Stimulated activated naive CD4-positive, alpha-beta T cell (primary cell): ENCODE data around the gene PARD3.

ENCODE experiments used
- DNase-seq, 6 experiments: peaks; one replicate each; lab custom pipeline; 2025; lab: John Stamatoyannopoulos, UW

Gene PARD3

DNA sequence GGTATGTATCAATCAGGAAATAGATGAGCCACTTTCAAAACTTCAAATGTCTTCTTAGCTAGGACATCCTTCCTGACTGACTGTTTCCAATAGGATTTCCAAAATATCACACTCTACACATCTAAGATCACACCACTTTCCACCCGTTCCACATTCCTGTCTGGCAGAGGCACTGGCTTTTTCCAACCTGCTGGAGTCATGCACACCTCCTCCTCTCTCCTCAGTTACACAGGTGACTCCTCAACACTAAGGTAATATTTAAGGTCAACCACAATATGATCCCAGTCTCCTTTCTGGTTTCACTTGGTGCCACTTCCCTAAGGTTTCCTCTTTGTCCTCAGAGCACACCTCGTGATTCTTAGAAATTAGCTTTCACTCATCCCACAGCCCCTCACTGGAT is 196.5 kb downstream of the PARD3 start:
- no peak for DNase-seq

DNA sequence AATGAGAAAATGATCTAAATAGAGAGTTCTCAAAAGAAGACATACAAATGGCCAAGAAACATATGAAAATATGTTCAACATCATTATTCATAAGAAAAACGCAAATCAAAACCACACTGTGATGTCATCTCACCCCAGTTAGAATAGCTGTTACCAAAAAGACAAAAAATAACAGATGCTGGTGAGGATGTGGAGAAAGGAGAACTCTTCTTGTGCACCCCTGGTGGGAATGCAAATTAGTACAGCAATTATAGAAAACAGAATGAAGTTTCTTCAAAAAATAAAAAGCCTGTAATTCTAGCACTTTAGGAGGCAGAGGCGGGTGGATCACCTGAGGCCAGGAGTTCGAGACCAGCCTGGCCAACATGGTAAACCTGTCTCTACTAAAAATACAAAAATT is 199.3 kb downstream of the PARD3 start:
- DNase-seq: no peak

DNA sequence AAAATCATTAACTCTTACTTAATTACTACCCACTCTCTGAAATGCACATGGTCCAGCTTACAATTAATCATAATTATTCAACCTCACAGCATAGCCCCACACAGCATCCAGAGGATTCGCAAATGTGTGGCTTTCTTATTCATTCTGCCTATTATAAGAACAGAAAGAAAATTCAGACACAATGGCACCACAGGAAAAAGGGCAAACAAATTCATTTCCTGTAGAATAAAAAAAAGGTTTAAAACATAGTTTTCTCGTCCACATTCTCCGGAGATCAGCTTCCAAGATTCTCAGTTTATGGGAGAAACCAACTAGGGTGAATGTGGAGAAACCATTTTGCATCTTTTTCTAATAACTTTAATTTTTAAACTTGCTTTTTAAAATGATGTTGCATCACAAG is 201.6 kb downstream of the PARD3 start:
- no peak for DNase-seq

DNA sequence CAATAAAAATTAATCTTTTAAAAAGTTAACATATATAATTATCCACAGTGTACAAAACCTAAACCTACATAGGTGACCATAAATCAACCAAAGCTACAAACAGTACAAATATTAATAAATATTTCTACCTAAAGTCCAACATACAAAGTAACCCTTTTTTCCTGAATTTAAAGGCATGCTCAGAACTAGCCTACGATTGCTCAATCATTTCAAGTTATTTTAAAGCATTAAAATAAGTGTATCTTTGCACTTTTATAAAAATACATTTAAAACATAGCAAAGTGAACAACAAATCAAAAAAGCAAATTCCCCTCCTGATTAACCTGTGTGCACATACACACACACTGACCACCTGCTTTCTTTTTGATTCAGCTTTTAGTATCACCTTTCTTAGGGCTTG is 202.2 kb downstream of the PARD3 start:
- no peak for DNase-seq

DNA sequence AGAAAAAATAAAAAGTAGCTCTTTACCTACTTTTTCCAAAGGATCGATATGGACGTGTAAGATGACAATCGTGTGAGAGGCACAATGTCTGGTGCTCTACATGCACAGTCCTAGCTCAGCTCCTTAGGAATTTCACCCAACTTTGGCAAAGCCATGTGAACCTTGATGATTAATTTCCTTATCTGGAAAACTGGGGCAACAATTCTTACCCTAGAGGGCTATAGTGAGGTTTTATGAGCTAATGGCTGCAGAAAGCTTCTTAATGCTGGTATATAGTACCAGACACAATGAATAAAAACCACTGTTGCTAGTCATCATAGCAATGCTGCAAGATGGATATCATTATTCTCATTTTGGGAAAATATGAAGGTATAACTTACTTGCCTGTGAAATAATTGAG is 202.7 kb downstream of the PARD3 start:
- no peak for DNase-seq

DNA sequence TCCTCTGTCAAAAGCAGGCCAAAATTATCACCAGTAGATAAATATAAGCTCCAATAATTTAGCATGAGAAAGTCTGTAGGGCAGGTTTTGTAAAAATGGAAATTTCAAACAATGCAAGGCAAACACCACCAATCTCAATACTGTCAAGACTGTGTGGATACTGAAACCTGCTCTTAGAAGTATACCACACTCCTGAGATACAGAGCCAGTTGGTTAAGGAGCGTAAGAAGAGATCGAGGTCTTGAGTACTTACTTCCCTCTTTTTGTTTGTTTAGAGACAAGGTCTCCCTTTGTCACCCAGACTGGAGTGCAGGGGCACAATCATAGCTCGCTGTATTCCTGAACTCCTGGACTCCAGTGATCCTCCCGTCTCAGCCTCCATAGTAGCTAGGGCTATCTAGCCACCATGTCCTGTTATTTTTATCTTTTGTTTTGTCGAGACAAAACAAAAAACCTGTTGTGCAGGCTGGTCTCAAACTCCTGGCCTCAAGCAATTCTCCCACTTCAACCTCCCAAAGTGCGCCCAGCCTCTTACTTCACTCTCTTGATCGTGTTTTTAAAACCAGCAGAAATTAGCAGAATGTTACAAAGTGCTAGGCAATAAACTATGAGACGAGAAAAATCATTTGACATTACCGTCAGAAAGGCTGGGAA is 205.7 kb downstream of the PARD3 start:
- DNase-seq: no peak

DNA sequence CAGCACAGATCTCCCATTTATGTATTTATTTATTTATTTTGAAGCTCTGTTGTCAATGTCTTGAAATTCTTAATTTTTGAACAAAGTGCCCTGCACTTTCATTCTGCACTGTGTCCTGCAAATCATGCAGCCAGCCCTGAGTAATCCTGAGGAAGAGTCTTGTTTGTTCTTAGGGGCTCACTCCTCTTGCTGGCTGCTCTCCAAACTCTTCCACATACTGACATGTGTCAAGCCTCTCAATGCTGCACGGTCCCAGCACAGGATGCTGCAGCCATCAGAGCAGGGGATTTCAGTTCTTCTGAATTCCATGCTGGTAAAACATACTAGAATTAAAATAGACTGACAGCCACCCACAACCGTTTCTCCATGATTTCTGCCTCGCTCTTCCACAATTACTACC is 207.2 kb downstream of the PARD3 start:
- DNase-seq: no peak

DNA sequence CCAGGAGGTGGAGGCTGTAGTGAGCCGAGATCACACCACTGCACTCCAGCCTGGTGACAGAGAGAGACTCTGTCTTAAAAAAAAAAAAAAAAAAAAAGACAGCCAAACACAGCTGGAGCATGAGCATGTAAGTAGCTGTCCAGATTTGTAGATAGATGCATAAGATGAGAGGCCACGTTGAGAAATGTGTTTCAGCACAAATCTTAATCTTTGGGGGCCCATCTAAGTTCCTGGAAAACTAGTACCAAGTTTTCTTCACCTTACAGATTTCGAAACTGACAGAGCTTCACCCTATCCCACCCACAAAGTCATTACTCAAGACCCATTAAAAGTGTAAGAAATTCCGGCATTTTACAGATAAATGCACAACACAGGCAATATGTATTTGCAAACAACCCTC is 208.2 kb downstream of the PARD3 start:
- DNase-seq: no peak

DNA sequence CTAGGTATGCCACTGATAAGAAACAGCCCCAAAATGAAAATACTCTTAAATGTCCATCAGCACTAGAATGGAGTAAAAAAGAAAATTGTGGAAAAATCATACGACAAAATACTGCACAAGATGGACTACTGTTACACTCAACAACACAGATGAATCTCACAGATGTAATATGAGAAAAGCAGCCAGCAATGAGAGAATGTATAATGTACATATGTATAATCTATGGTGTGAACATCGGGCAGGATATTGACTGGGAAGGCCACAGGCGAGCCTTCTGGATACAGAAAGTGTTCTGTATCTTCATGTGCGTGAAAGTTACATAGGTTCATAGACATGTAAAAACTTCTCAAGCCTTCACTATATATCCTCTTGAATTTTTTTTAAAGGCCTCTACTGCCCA is 212.6 kb downstream of the PARD3 start:
- DNase-seq: no peak

DNA sequence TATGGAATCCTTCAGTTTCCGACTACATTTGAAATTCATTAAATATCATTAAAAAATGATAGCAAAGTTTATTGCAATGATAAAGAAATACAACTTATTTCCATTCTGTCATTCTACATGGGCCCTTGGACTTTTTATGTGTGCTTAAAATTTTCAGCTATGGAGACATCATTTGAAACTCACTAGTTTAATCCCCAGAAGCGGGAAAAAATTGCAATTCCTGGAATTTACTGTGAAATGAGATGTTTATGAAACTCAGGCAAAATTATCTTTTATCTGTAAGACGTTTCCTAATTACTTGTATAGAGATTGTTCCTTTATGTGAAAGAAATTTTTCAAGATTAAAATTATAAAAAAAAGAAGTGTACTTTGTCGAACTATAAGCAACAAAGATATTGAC is 213.4 kb downstream of the PARD3 start:
- DNase-seq: no peak

DNA sequence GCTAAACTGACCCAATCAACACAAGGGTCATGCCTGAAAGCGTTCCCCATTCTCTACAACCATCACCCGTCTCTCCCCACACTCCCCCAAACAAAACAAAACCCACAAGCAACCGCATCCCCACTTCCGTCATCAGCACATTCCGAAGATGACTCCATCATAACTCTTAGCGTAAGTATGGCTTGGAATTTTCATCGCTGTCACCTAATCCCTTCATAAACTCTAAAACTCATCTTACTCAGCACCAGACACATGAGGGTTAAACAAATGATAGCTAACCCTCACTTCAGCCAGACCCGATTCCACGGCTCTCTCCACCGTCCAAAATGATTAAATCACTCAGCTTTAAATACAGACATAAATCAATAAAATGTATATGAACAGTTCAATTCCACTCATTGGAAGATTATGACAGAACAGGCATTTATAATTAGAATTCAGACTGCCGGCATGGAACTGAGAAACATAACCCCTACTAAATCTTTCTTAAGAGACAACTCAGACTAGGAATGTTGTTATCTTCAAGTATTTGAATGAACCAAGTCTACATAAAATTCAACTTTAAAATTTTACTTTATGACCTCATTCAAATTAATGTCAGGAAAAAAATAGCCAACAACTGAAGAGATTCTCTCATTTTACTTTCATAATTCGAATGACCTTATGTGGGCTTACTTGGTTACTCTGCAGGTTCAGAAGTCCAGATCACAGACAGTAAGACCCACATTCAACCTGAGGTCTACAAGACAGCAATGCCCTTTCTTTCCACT is 215.9 kb downstream of the PARD3 start:
- DNase-seq: no peak

DNA sequence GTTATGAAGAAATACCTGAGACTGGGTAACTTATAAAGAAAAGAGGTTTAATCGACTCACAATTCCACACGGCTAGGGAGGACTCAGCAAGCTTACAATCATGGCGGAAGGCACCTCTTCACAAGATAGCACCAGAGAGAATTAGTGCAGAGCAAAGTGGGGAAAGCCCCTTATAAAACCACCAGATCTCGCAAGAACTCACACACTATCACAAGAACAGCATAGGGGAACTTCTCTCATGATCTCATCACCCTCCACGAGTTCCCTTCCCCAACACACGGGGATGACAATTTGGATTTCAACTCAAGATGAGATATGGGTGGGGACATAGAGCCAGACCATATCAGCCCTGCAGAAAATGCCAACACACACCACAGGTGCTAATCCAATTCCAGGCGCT is 218.7 kb downstream of the PARD3 start:
- no peak for DNase-seq

DNA sequence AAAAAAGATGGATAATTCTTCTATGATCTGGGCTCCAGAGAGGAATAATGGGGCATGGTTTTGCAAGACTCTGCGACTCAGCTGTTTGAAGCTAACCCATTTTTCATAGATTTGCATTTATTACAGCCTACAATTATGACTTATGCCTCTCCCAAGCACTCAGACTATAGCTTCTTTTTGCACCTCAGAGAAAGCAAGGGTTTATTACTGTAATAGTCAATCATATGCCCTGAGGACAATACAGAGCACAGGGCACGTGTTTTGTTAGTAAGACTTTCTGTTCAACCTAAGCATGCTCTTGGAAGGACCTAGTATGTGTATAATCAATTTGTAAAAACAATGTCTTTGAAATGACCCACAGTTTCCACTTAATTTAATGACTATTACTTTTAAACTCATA is 221.2 kb downstream of the PARD3 start:
- DNase-seq: no peak

DNA sequence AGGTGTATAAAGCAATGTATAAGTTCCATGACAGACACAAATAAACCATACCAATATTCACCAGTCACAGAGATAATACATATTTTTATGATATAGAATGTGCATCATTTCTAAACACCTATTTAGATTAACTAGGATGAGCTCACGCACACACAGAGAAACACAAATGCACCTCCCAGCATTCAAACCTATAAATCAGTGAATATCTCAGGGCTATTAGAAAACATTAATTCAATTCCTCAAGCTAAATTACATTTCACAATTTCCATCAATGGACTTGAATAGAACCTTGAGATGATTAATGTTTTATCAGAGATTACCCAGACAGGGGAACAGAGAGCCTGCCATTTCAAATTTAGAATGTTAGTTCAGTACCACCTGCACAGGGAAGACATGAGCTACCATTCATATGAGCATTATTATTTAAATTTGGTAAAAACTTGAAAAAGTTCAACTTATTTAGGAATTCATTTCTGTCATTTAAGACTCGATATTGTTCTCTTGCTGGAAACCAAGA is 221.7 kb downstream of the PARD3 start:
- DNase-seq: no peak

DNA sequence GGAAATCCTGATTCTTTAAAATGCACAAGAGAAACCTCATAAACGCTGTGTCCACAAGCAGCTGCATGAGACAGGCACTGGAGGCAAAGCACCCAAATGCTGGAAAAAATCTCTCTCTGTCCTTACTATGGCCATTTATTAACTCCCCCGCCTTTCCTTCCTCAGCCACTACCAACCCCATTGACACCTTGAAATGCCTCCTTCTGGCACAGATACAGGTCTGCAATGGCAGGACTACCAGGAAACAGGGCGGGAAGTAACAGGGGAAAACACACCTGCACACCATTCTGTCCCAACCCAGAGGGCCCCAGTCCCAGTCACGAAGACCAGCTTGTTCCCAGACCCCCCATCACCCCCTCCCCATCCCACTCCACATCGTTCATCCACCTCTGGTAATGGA is 224.3 kb downstream of the PARD3 start:
- DNase-seq: no peak

DNA sequence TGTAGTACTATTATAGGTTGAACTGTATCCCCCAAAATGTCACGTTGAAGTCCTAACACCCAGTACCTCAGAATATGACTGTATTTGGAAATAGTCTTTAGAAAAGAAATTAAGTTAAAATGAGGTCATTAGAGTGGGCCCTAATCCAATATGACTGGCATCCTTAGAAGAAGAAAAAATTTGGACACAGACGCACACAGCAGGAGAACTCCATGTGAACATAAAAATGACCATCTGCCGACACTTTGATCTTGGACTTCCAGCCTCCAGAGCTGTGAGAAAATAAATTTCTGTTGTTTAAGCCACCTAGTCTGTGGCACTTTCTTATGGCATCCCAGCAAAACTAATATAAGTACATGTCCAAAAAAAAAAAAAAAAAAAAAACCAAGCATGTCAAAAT is 225.8 kb downstream of the PARD3 start:
- DNase-seq: no peak

DNA sequence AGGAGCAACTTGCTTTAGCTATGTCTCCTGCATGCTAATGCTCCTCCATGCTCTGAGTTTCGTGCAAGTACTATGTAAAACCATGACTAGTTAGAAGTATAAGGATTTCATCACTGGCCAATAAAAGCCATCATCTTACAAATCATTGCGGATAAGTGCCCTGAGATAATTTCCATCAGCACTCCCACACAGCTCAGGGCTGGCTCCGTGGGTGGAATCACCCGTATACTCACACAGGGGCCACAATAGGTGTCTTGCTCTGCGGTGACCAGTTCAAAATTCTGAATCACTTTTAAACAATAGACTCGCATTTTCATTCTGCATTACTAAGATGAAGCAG is 227.4 kb downstream of the PARD3 start:
- no peak for DNase-seq

DNA sequence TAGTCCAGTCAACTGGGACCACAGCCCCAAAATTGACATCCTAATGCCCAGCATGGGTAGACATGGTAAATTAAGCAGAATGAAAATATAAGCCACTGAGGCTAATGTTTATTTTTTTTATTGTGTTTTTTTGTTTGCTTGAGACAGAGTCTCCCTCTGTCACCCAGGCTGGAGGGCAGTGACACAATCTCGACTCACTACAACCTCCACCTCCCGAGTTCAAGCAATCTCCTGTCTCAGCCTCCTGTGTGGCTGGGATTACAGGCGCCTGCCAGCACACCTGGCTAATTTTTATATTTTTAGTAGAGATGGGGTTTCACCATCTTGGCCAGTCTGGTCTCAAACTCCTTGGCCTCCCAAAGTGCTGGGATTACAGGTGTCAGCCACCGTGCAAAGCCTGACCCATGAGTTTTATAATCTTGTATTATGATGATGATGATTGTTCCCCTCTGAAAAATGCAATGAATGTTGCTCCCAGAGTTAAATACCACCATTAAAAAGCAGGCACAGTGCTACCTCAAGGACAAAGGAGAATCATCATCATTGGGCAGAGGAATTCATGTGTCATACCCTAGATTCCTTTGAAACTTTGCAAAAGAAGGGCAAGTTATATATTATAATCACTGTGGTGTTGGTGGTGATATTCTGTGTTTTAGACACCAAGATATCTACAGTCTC is 228.0 kb downstream of the PARD3 start:
- no peak for DNase-seq

DNA sequence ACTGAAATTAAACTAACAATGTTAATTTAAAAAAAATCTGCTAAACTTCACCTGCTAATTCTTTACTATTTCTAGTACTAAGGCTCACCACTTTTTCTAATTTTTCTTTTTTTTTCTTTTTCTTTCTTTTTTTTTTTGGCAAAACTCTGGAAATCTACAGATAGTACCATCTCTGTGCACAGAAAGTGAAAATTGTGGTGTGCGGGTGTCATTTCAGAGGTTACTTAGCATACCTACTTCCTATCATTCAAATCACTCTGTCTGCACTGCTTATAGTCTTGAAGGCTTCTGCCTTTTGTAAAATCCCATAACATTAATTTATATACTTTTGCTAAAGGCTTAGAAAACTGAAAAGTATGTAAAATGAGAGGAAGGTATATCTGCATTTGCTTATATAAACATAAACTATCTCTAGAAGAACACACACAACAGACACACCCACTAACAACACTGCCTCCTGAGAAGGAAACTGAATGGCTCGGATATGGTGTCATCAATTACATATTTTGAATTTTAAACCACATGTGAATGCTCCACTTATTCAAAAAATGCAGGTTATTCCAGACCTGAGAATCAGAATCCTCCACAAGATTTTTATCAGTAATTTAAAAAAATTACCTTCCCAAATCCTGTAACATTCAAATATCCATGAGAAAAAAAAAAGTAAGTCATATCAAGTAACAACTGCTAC is 229.5 kb downstream of the PARD3 start:
- DNase-seq: no peak

DNA sequence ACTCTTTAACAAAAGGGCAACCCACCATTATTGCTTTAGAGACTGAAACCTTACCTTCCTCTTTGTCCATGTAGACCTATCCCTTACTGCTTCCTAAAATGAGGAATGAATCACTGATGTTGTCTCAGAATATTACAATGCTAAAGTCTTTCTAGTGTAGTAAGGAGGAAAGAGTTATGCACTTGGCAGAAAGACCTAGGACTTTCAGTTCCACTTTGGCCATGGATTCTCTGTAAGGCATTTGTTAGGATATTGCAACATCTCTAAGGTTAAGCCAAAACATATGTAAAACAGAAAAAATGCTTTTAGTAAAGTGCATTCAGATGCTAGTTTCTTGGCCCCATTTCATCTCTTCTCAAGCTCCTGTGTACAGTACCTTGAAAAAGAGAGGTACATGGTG is 230.9 kb downstream of the PARD3 start:
- no peak for DNase-seq

DNA sequence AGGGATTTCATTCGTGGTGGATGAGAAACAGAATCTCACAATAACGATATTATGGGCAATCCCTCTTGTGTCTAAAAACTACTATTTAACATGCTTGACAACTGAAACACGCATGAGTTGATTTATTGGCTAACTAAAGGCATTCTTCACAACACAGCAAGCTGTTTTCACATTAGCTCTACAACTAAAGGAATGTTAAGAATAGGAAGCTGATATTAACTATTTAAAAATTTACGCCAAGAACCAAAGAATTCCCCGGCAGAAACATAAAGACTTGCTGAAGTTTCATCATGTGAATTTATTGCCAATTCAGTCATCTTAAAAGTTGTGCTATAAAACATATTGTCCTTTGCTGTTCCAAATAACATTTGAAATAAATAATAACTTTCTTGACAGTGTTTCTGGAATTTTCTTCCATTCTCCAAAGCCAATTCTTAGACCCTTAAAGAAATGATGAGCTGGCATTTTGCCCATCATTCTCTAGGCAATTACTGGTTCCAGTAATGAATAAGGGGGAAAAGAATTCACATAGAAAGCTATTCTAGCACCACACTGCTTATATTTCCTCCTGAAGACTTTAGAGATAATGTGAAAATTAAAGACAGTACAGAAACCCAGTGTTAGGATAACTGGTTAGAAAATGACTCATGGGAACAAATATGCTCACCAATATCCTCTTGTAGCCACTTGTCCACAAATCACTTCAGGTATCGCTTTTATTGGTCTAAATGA is 233.1 kb downstream of the PARD3 start:
- no peak for DNase-seq

DNA sequence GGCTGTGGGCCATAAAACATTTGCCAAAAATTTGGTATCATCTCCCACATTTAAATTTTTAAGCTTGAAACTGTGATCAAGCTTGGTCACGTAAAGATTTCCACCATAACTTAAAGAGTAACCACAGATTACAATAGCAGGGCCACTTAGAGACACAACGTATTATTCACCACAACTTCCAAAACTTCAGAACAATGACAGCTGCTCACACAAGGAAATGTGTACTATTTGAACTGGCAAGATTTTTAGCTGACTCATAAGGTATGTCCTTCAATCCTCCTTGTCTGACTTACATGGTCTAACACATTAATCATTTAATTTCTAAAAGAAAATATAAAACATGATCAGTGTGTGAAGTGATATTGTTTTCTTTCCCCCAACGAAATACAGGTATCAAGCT is 234.5 kb downstream of the PARD3 start:
- no peak for DNase-seq
